Activated T-cell treated with anti-CD3 and anti-CD28 coated beads, Interleukin-2, amount 50 U/mL, for 72 hours (primary cell): Measurements from ENCODE around the gene RABGAP1L. TPM values are rescaled to one million over a fixed set of nuclear protein-coding genes. Genes with fewer than 3 reads are reported as not detected.
"Not testable (repeated sequence)": the region's sequence is repeated elsewhere in the genome, so short reads cannot be mapped to it uniquely, and the experiment has no call there.

ENCODE experiments used
- ATAC-seq, 2 donors: fragments of 150-1000 bp; cut with Tn5 transposase; replicated peaks in 1 of 2; 2 replicates each; pipeline ENCODE4 v1.10.0; 2021; ENCODE audit warnings: moderate library complexity in 2 of 2, mild to moderate bottlenecking in 1 of 2
- DNase-seq, 2 donors: peaks; one replicate each; pipeline ENCODE4 v3.0.0; 2021 to 2022; ENCODE audit warnings: mixed read lengths in 1 of 2
- H3K27ac Mint-ChIP-seq: one replicate; pipeline ENCODE4 v1.8.0; 2022; ENCODE audit warnings: mild to moderate bottlenecking, moderate library complexity, mixed read lengths
- H3K27me3 Mint-ChIP-seq: one replicate; pipeline ENCODE4 v1.8.0; 2022; ENCODE audit warnings: low read depth, mixed read lengths
- H3K36me3 Mint-ChIP-seq, 2 donors: one replicate each; pipeline ENCODE4 v1.8.0; 2022; ENCODE audit warnings: mixed read lengths in 2 of 2, mild to moderate bottlenecking in 1 of 2; ENCODE audit not compliant: insufficient read depth in 2 of 2
- H3K4me1 Mint-ChIP-seq: one replicate; pipeline ENCODE4 v1.8.0; 2022; ENCODE audit warnings: low read depth, mixed read lengths
- H3K4me3 Mint-ChIP-seq, 2 donors: one replicate each; pipeline ENCODE4 v1.8.0; 2022; ENCODE audit warnings: mild to moderate bottlenecking in 2 of 2, mixed read lengths in 2 of 2, moderate library complexity in 2 of 2
- H3K9me3 Mint-ChIP-seq, 2 donors: one replicate each; pipeline ENCODE4 v1.8.0; 2022; ENCODE audit warnings: mixed read lengths in 2 of 2
- total RNA-seq, 2 donors: library from RNA; stranded (reverse); gene quantifications; one replicate each; pipeline ENCODE4 v1.2.3, GENCODE V29; 2022

Gene RABGAP1L
- total RNA-seq = 10 to 100 TPM; 36.7 to 42.0 TPM

DNA sequence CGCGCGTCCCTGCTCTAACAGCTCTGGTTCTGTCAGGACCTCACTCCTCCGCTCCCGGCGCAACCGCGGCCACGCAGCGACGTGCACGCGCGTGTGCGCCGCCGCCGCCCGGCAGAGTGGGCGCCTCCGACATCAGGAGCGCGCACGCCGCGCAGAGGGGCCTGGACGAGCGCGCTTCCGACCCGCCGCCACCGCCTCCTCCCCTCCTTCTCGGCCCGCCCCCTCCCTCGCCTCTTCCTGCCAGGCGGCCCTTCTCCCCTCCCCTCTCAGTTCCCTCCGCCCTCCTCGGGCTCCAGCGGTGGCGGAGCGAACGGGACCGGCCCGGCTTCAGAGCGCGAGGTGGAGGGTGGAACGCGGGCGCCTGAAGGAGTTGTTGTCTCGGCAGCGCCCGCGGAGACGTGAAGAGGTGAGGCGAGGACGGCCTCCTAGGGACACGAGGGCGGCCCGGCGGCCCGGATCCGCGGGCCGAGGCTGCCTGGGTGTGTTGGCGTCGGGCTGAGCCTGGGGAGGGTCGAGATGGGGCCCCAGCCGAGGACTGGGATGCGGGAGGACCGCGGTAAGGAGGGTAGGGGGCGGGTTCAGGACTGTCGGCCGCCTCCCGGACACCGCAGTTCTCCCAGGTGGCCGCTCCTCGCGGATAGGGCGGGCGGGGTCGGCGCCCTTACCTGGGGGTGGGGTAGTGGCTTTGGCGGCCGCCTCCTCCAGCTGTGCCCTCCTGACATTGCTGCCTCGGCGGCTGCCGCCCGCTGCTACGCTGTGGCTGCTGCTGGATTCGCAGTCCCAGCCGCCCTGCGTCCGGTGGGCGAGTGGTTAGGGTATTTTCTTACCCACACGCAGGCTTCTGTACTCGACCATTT lies at the start of gene RABGAP1L:
TSS of gene RABGAP1L (plus strand) at position 269 of the 857 bp plus-strand sequence.
- H3K27me3 Mint-ChIP-seq = no peaks in the 10 kb centered on the region
- peak; percentile 79 to 83 for ATAC-seq
- H3K9me3 Mint-ChIP-seq = no peaks in the 10 kb centered on the region
- H3K27ac Mint-ChIP-seq = peak within 1 kb of the TSS; percentile 75
- H3K36me3 Mint-ChIP-seq = no peaks in the 10 kb centered on the region
- peak within 1 kb of the TSS; percentile 85 to 99 for H3K4me3 Mint-ChIP-seq
- H3K4me1 Mint-ChIP-seq = peaks cover 73% of the 10 kb centered on the region
- DNase-seq = peak; percentile 93 to 95

DNA sequence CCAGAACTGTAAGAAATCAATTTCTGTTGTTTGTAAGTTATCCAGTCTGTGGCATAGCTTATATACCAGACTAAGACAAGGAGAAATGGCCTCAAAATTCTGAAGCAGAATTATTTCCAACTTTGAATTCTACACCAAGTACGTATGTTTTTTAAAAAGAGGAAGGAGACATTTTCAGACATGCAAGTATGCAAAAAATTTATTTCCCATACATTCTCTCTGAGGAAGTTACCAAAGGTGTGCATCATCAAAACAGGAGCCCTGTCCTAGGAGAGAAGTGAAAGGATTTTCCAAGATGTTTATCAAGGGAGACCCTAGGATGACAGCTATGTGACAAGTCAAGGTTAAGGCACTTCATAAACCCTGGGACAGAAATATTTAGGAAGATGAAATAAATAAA lies 49.3 kb upstream of the RABGAP1L start:
- peaks cover 21% of the 10 kb centered on the region for H3K27me3 Mint-ChIP-seq
- H3K27ac Mint-ChIP-seq = no peak overlapping the region
- ATAC-seq (no peak), DNase-seq (no peak)
- H3K4me1 Mint-ChIP-seq = no peaks in the 10 kb centered on the region
- no peak overlapping the region for H3K4me3 Mint-ChIP-seq
- no peaks in the 10 kb centered on the region for H3K9me3 Mint-ChIP-seq
- no peaks in the 10 kb centered on the region for H3K36me3 Mint-ChIP-seq

DNA sequence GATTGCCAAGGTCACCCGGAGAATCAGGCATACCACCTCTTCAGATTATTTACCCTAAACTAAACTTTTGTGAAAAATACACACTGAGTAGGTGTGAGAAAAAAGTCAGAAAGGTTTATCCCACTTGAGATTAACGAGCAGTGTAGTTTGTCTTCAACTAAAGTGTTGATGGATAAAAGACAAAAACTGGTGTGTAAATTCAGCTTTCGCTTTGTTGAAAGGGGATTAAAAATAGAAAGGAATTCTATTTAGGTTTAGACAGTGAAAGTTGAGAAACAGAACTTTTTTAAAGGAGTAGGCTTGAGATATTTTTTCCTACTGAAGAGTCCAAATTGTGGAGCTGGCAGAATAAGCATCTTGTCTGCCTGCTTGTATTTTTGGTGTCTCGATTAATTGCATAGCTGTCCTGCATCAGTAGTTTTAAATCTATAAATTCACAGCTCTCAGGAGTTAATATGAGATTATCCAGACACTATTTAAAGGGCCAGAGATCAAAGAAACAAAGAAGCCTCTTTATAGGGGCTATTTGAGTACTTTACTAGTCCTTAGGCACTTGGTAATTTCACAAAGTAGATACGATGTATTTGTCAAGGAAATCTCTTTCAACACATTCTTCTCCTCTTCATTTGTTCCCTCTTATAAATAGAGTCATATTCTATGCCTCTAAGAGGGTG lies 46.7 kb upstream of the RABGAP1L start:
- Mint-ChIP-seq H3K4me1 (peaks cover 5% of the 10 kb centered on the region), H3K27me3 (peaks cover 15% of the 10 kb centered on the region), H3K27ac (no peak overlapping the region), H3K36me3 (no peaks in the 10 kb centered on the region), H3K9me3 (no peaks in the 10 kb centered on the region), H3K4me3 (no peak overlapping the region)
- ATAC-seq (no peak), DNase-seq (no peak)

DNA sequence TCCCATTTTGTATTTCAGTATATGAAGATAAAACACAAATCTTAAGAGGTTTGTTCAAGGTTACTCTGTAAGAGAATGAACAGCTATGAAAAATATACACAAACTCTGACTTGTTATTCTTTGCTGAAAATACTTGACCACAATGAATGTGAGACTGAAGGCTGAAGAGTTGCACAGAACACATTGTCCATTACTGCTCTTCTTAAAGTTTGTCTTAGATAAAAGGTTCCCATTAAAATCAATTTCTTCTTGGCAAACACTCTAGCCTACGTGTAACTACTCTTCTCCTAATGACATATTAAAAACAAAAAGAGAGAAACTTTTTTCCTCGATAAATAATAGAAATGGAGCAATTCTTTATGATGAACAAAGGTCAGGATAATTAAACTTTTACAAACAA lies 45.2 kb upstream of the RABGAP1L start:
- Mint-ChIP-seq H3K27me3 (peaks cover 11% of the 10 kb centered on the region), H3K4me1 (peaks cover 5% of the 10 kb centered on the region), H3K36me3 (no peaks in the 10 kb centered on the region), H3K9me3 (no peaks in the 10 kb centered on the region), H3K4me3 (no peak overlapping the region), H3K27ac (no peak overlapping the region)
- ATAC-seq (no peak), DNase-seq (no peak)

DNA sequence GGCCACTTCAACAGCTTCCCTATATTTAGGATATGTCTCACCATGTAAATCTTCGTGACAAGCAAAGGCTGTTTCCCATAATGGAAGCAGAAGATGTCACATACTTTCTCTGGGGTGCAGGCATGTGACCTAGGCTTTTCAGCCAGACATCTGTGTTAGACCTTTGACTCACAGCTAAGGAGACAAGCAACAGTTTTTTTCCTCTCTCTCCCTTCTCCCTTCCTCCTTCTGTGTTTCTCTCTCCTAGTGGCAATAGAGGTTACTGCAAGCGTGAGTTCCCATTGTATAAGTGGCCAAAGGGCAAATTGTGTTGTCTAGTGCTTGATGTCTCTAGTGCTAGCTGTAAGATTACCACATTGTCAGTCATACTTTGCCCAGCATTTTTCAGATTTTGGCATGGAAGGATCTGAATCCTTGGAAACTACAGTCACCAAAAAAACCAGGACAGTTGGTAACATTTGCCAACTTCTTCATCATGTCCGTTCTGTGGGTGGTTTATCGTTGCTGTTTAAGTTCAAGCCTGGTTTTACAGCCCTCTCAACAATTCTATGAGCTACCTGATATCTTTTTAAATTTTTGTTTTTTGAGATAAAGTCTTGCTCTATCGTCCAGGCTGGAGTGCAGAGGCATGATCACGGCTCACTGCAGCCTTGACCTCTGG lies 44.4 kb upstream of the RABGAP1L start:
- no peak overlapping the region for H3K27ac Mint-ChIP-seq
- peaks cover 5% of the 10 kb centered on the region for H3K4me1 Mint-ChIP-seq
- H3K4me3 Mint-ChIP-seq = no peak overlapping the region
- ATAC-seq (peak; percentile 76 to 83), DNase-seq (peak; percentile 8 to 25)
- no peaks in the 10 kb centered on the region for H3K9me3 Mint-ChIP-seq
- H3K36me3 Mint-ChIP-seq = no peaks in the 10 kb centered on the region
- peaks cover 2% of the 10 kb centered on the region for H3K27me3 Mint-ChIP-seq

DNA sequence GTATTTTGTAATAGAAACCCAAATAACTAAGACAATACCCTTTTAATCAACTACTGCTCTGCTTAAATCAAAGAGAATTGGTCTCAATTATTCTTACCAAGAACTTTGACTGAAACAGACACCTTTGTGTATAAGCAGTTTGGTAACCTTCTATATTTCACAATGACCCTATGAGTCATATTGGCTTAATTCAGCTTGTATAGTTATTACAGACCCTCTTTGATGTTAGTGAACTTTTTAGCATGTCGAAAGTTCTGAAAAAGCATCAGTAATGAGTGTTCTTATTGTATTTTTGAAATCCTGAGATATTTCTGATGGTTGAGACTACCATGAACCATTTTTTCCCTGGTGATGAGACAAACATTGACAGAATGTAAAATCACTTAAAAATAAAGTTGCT lies 43.3 kb upstream of the RABGAP1L start:
- Mint-ChIP-seq H3K27ac (no peak overlapping the region), H3K4me1 (peaks cover 5% of the 10 kb centered on the region), H3K4me3 (no peak overlapping the region), H3K27me3 (no peaks in the 10 kb centered on the region), H3K36me3 (no peaks in the 10 kb centered on the region), H3K9me3 (no peaks in the 10 kb centered on the region)
- ATAC-seq (peak; percentile 58 to 75), DNase-seq (no peak)

DNA sequence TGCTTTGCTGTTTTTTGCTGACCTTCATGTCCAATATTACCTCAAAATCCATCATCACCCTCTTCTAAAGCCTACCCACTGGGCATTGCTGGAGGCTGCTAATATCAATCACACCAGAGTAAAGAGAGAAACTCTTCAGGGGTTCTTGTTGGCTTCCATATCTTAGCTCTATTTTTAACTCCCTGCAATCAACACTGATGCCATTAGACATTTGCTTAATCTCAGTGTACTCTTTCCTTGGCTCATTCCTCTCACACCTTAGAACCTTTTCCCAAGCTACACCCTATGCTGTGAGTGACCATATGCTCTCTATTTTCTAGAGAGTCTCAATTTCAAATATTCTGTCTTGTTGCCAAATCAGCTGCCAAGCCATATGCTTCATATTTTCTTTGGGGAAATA lies 40.6 kb upstream of the RABGAP1L start:
- H3K4me1 Mint-ChIP-seq = peaks cover 5% of the 10 kb centered on the region
- no peak overlapping the region for H3K4me3 Mint-ChIP-seq
- no peaks in the 10 kb centered on the region for H3K27me3 Mint-ChIP-seq
- H3K36me3 Mint-ChIP-seq = peaks cover 0 to 2% of the 10 kb centered on the region in 2 donors
- DNase-seq (no peak), ATAC-seq (no peak)
- peaks cover 0 to 5% of the 10 kb centered on the region in 2 donors for H3K9me3 Mint-ChIP-seq
- H3K27ac Mint-ChIP-seq = no peak overlapping the region

DNA sequence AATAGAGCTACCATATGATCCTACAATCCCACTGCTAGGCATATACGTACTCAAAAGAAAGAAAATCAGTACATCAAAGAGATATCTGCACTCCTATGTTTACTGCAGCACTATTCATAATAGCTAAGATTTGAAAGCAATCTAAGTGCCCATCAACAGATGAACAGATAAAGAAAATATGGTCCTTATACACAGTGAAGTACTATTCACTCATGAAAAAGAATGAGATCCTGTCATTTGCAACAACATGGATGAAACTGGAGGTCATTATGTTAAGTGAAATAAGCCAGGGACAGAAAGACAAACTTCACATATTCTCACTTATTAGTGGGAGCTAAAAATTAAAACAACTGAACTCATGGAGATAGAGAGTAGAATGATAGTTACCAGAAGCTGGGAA lies 37.0 kb upstream of the RABGAP1L start:
- Mint-ChIP-seq H3K9me3 (peaks cover 6 to 16% of the 10 kb centered on the region in 2 donors), H3K36me3 (peaks cover 8 to 11% of the 10 kb centered on the region in 2 donors)
- not testable (repeated sequence) for DNase-seq, ATAC-seq, H3K27ac Mint-ChIP-seq, H3K27me3 Mint-ChIP-seq, H3K4me3 Mint-ChIP-seq, H3K4me1 Mint-ChIP-seq

DNA sequence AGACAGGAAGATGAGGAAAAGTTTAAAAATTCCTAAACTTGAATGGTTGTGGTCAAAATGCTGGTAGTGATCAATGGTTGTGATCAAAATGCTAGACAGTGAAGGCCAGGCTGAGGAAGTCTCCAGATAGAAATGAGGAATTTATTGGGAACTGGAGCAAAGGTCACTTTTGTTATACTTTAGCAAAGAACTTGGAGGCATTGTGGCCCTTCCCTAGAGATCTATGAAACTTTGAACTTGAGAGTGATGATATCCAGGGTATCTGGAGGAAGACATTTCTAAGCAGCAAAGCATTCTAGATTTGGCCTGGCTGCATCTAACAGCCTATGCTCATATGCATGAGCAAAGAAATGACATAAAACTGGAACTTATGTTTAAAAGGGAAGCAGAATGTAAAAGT lies 35.5 kb upstream of the RABGAP1L start:
- Mint-ChIP-seq H3K36me3 (peaks cover 9 to 11% of the 10 kb centered on the region in 2 donors), H3K27ac (no peak overlapping the region), H3K9me3 (peaks cover 11 to 16% of the 10 kb centered on the region in 2 donors), H3K4me3 (no peak overlapping the region), H3K4me1 (no peaks in the 10 kb centered on the region), H3K27me3 (no peaks in the 10 kb centered on the region)
- DNase-seq = no peak
- no peak for ATAC-seq

DNA sequence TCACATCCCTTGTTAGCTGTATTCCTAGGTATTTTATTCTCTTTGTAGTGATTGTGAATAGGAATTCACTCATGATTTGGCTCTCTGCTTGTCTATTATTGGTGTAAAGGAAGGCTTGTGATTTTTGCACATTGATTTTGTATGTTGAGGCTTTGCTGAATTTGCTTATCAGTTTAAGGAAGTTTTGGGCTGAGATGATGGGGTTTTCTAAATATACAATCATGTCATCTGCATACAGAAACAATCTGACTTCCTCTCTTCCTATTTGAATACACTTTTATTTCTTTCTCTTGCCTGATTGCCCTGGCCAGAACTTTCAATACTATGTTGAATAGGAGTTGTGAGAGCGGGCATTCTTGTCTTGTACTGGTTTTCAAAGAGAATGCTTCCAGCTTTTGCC lies 32.1 kb upstream of the RABGAP1L start:
- H3K27me3 Mint-ChIP-seq = peaks cover 12% of the 10 kb centered on the region
- H3K36me3 Mint-ChIP-seq = peaks cover 11 to 16% of the 10 kb centered on the region in 2 donors
- not testable (repeated sequence) for H3K4me3 Mint-ChIP-seq, H3K4me1 Mint-ChIP-seq, DNase-seq, ATAC-seq, H3K27ac Mint-ChIP-seq
- peaks cover 22 to 24% of the 10 kb centered on the region in 2 donors for H3K9me3 Mint-ChIP-seq

DNA sequence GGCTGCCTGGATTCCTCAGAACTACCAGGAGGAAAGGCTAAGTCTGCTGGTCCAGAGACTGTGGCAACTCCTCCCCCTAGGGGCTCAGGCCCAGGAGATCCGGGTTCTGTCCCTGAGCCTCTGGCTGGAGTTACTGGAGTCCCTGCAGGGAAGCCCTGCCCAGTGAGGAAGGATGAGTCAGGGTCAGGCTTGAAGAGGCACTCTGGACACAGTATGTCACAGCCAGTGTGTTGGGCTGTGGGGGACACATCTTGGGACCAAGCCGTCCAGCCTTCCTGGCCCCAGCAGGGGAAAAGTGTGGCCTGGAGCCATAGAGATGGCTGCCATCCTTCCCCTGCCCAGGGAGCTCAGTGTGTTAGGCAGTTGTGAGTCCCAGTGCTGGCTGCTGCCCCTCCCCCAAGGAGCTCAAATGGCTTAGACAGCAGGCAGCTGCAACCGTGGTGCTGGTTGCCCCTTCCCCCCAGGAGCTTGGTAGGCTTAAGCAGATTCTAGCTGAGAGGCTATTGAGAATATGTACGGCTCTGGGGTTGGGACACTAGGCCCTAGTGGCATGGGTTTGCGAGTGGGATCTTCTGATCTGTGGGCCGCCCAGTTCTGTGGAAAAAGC lies 28.2 kb upstream of the RABGAP1L start:
- Mint-ChIP-seq H3K4me1 (no peaks in the 10 kb centered on the region), H3K36me3 (peaks cover 3 to 13% of the 10 kb centered on the region in 2 donors), H3K4me3 (no peak overlapping the region), H3K27me3 (peaks cover 12% of the 10 kb centered on the region), H3K27ac (no peak overlapping the region), H3K9me3 (peaks cover 12 to 24% of the 10 kb centered on the region in 2 donors)
- no peak for DNase-seq
- ATAC-seq = no peak

DNA sequence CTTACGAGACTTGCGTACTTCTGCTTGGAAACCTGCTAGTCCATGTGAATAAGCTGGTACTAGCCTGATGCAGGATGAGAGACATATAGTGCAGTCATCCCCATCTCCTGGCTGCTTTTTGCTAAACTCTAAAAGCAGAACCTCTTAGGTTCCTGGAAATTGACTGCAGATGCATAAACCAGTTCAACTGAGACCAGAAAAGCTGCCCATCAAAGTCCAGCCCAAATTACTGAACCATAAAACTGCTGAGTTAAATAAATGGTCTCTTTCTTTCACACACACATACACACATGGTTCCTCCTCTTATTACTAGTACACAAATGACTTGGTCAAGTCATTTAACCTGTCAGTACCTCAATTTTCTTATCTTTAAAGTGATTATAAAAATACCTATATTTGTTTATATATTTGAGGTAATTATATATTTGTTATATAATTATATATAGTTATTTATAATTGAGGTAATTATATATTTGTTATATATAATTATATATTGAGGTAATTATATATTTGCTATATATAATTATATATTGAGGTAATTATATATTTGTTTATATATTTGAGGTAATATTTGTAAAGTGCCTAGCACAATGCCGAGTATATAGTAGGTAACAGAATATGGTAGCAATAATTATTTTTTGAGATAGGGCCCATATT lies 25.2 kb upstream of the RABGAP1L start:
- Mint-ChIP-seq H3K4me1 (no peaks in the 10 kb centered on the region), H3K9me3 (peaks cover 9 to 11% of the 10 kb centered on the region in 2 donors), H3K4me3 (no peak overlapping the region), H3K27me3 (peaks cover 12% of the 10 kb centered on the region), H3K27ac (no peak overlapping the region), H3K36me3 (peaks cover 0 to 7% of the 10 kb centered on the region in 2 donors)
- ATAC-seq (no peak), DNase-seq (no peak)
